Measurements from ENCODE around the gene SLC13A2. TPM values are rescaled to one million over a fixed set of nuclear protein-coding genes. Genes with fewer than 3 reads are reported as not detected.

Gene SLC13A2
- total and polyA plus RNA-seq, 9 of the 15 experiments (the other 6 are each of a cell fraction or from before 2014, with no cell fraction given) = 0.13 TPM; not detected in 8

- Histone ChIP-seq H3K9ac (ENCODE audit: insufficient read depth in 1 of 2, low read depth in 2 of 2, low read length in 2 of 2) (peak overlapping the region in 1 of 2 experiments; percentile 68; a peak in 2 of 4 replicates), H3K9me3 (replicated peaks; ENCODE audit: control insufficient read depth, insufficient read depth, low read depth, low read length) (no peaks in the 10 kb centered on the region; the same call in 1 of the 2 replicates), H3K4me3 (no peak overlapping the region), H2AFZ (ENCODE audit: low read depth, low read length) (no peak overlapping the region), H3K27me3 (ENCODE audit: control insufficient read depth in 2 of 2, insufficient read depth in 2 of 2, low read length in 2 of 2) (peaks cover 2 to 43% of the 10 kb centered on the region in 2 experiments; a peak in 3 of 5 replicates), H3K36me3 (ENCODE audit: control insufficient read depth, insufficient read depth, low read length) (no peaks in the 10 kb centered on the region), H3K4me2 (ENCODE audit: insufficient read depth, low read length) (no peak overlapping the region), H3K9me1 (ENCODE audit: control insufficient read depth, insufficient read depth, low read length) (no peaks in the 10 kb centered on the region), H3K4me1 (replicated peaks in 1 of 2; ENCODE audit: control insufficient read depth in 2 of 2, insufficient read depth in 2 of 2, low read length in 2 of 2) (peaks cover 0 to 11% of the 10 kb centered on the region in 2 experiments; a peak in 2 of 5 replicates), H4K20me1 (replicated peaks; ENCODE audit: control insufficient read depth, insufficient read depth, low read length) (peaks cover 6% of the 10 kb centered on the region), H3K79me2 (ENCODE audit: control insufficient read depth, insufficient read depth, low read length) (no peaks in the 10 kb centered on the region), H3K27ac (ENCODE audit: extremely low read depth, low read depth, low read length) (no peak overlapping the region)
- CTCF ChIA-PET (ENCODE audit: low intra/inter-chr PET ratio) = no interaction called here
- intact Hi-C loops (cut with micrococcal nuclease) = loop anchor here (5.0 kb wide), 1 partner anchor 33 kb away; no protein-coding TSS in a partner anchor
- POLR2A ChIA-PET = interaction anchor here (0.9 kb wide), 1 partner anchor 14 kb away, joined by 3 read pairs; no protein-coding TSS in a partner anchor
- ATAC-seq (no peak), DNase-seq (ENCODE audit: extremely low read depth in 1 of 4, low spot score in 3 of 4) (peak in 2 of 4 experiments; percentile 38), FAIRE-seq (no peak)
- under 1% methylated on average over 15 of the region's 16 CpGs for WGBS (ENCODE audit: insufficient coverage, low coverage, missing lambda C conversion rate)
- no TSS peak for BruUV-seq (replicated peaks)
- TF ChIP-seq TOE1 (IDR thresholded peaks at IDR 0.05; ENCODE audit: borderline replicate concordance) (no peak), TOE1 (CRISPR knock-in tag; IDR thresholded peaks at IDR 0.05; ENCODE audit: borderline replicate concordance, low read depth) (no peak), HMGN3 (IDR thresholded peaks at IDR 0.05; ENCODE audit: borderline replicate concordance, extremely low read depth, insufficient read length, low read depth, low read length) (no peak)
- in situ Hi-C loops (cut with MboI) = no loop called here
These were observed 41.1 kb downstream of the SLC13A2 start for GRCh38 chr17:28514561-28515002.

DNA sequence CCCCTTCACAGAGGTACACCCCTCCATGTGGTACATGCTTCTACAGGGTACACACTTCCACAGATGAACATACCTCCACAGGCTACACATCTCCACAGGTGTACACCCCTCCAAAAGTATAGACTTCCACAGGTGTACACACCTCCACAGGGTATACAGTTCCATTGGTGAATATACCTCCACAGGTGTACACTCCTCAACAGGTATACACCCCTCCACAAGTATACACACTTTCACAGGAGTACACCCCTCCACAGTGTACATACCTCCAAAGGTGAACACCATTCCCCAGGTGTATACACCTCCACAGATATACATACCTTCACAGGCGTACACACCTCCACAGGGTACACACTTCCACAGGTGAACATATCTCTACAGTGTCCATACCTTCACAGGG lies 42.1 kb downstream of the SLC13A2 start:
- FAIRE-seq (no peak), ATAC-seq (no peak), DNase-seq (ENCODE audit: extremely low read depth in 1 of 4, low spot score in 3 of 4) (no peak)
- H4K20me1 ChIP-seq (replicated peaks; ENCODE audit: control insufficient read depth, insufficient read depth, low read length) = peaks cover 6% of the 10 kb centered on the region
- POLR2A ChIA-PET = no interaction called here
- BruUV-seq (replicated peaks) = no TSS peak
- TF ChIP-seq GABPB2 (CRISPR knock-in tag; conservative IDR thresholded peaks at IDR 0.05) = no peak
- no peak for TF ChIP-seq UBTF (IDR thresholded peaks at IDR 0.05; ENCODE audit: borderline replicate concordance in 1 of 2, low read depth in 2 of 2, low read length in 2 of 2)
- TF ChIP-seq ZNF717 (CRISPR knock-in tag; IDR thresholded peaks at IDR 0.05) = no peak
- no peak for TF ChIP-seq L3MBTL2 (IDR thresholded peaks at IDR 0.05)
- TF ChIP-seq ZNF174 (CRISPR knock-in tag; IDR thresholded peaks at IDR 0.05) = no peak
- H3K9me1 ChIP-seq (ENCODE audit: control insufficient read depth, insufficient read depth, low read length) = no peaks in the 10 kb centered on the region
- no peak overlapping the region for H3K27ac ChIP-seq (ENCODE audit: extremely low read depth, low read depth, low read length)
- H2AFZ ChIP-seq (ENCODE audit: low read depth, low read length) = no peak overlapping the region
- H3K9ac ChIP-seq (ENCODE audit: insufficient read depth in 1 of 2, low read depth in 2 of 2, low read length in 2 of 2) = no peak overlapping the region
- in situ Hi-C loops (cut with MboI) = no loop called here
- CTCF ChIA-PET (ENCODE audit: low intra/inter-chr PET ratio) = no interaction called here
- no peaks in the 10 kb centered on the region; the same call in 1 of the 2 replicates for H3K9me3 ChIP-seq (replicated peaks; ENCODE audit: control insufficient read depth, insufficient read depth, low read depth, low read length)
- H3K79me2 ChIP-seq (ENCODE audit: control insufficient read depth, insufficient read depth, low read length) = no peaks in the 10 kb centered on the region
- H3K4me2 ChIP-seq (ENCODE audit: insufficient read depth, low read length) = no peak overlapping the region
- H3K4me1 ChIP-seq (replicated peaks in 1 of 2; ENCODE audit: control insufficient read depth in 2 of 2, insufficient read depth in 2 of 2, low read length in 2 of 2) = peaks cover 0 to 11% of the 10 kb centered on the region in 2 experiments; a peak in 2 of 5 replicates
- no peak overlapping the region for H3K4me3 ChIP-seq
- intact Hi-C loops (cut with micrococcal nuclease) = no loop called here
- H3K36me3 ChIP-seq (ENCODE audit: control insufficient read depth, insufficient read depth, low read length) = no peaks in the 10 kb centered on the region
- H3K27me3 ChIP-seq (ENCODE audit: control insufficient read depth in 2 of 2, insufficient read depth in 2 of 2, low read length in 2 of 2) = peaks cover 2 to 39% of the 10 kb centered on the region in 2 experiments; a peak in 2 of 5 replicates
- WGBS (ENCODE audit: insufficient coverage, low coverage, missing lambda C conversion rate) = 8% methylated on average over 1 of the region's 1 CpG
